Measurements from ENCODE around the gene GPC3. TPM values are rescaled to one million over a fixed set of nuclear protein-coding genes. Genes with fewer than 3 reads are reported as not detected.

The GPC3 gene
- total RNA-seq, 6 experiments from 2014 or later = 0.31 to 6.8 (median 1.8) TPM

DNA sequence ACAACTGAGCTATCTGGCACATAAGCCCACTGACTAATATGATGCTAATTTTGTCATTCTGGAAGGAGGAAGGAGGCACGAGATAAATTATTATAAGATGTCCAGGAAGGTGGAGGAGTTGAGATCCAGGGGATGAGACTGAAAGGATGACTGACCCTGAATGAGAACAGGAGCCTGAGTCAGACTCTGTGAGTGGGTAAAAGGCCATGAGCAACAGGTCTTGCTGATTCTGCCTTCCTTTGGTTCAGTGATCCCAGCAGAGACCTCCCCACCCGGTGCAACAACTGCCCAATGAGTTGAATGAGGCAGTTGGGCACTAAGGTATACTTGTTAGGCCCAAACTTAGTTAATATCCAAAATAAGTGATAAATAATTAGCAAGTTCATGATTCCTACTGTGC lies 332.0 kb downstream of the GPC3 start:
- DNase-seq = no peak
- no peak for ATAC-seq
- H3K27ac ChIP-seq = no peak overlapping the region
- no peaks in the 10 kb centered on the region for H3K27me3 ChIP-seq
- H3K4me3 ChIP-seq = no peak overlapping the region
- no peaks in the 10 kb centered on the region for H3K4me1 ChIP-seq
- WGBS (ENCODE audit: insufficient coverage, low coverage, low lambda C conversion rate, missing lambda C conversion rate) = 38% methylated on average over 2 of the region's 2 CpGs
- H3K36me3 ChIP-seq = no peaks in the 10 kb centered on the region
- intact Hi-C loops (cut with DNase I) = no loop called here
- no peaks in the 10 kb centered on the region for H3K9me3 ChIP-seq
- TF ChIP-seq POLR2A (IDR thresholded peaks at IDR 0.05) = no peak
- TF ChIP-seq, protein P1, sequence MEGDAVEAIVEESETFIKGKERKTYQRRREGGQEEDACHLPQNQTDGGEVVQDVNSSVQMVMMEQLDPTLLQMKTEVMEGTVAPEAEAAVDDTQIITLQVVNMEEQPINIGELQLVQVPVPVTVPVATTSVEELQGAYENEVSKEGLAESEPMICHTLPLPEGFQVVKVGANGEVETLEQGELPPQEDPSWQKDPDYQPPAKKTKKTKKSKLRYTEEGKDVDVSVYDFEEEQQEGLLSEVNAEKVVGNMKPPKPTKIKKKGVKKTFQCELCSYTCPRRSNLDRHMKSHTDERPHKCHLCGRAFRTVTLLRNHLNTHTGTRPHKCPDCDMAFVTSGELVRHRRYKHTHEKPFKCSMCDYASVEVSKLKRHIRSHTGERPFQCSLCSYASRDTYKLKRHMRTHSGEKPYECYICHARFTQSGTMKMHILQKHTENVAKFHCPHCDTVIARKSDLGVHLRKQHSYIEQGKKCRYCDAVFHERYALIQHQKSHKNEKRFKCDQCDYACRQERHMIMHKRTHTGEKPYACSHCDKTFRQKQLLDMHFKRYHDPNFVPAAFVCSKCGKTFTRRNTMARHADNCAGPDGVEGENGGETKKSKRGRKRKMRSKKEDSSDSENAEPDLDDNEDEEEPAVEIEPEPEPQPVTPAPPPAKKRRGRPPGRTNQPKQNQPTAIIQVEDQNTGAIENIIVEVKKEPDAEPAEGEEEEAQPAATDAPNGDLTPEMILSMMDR (IDR thresholded peaks at IDR 0.05) = no peak

DNA sequence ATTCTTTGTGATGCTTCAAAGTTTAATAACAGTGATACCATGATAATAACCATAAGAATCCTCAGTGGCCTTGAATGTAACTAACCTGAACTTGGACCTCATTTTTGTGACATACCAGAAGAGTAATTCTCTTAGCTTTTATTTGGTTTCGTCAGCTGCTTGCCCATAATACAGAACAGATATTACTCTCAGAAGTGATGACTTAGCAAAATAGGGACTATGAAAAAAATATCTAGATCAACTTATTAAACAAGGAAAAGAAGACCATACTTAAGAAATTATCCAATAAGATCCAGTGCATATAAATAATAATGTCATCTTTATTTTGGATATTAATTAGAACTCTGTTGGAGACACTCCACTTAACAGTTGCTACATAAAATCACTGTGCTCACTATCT lies 333.2 kb downstream of the GPC3 start:
- H3K27me3 ChIP-seq = no peaks in the 10 kb centered on the region
- intact Hi-C loops (cut with DNase I) = no loop called here
- H3K36me3 ChIP-seq = no peaks in the 10 kb centered on the region
- DNase-seq = no peak
- no peak for ATAC-seq
- no peaks in the 10 kb centered on the region for H3K9me3 ChIP-seq
- 71% methylated on average over 1 of the region's 1 CpG for WGBS (ENCODE audit: insufficient coverage, low coverage, low lambda C conversion rate, missing lambda C conversion rate)
- TF ChIP-seq, protein P1 (IDR thresholded peaks at IDR 0.05) = no peak
- TF ChIP-seq POLR2A (IDR thresholded peaks at IDR 0.05) = no peak
- no peaks in the 10 kb centered on the region for H3K4me1 ChIP-seq
- H3K4me3 ChIP-seq = no peak overlapping the region
- H3K27ac ChIP-seq = no peak overlapping the region

DNA sequence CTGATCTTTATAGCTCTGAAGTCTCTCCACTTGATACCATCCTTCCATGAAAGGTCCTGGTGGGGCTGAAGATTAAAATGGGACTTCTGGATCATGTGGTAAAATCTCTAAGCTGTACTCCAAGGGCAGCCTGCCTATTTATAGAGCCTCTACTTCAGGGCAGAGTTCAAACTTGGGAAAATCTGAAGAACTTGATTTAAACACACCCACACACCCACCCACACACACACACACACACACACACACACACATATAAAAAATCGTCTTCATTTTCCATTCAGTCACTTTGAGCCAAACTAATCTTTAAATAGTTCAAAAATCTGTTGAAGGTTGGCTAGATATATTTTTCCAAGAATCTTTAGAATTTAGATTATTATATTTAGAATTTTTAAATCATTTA lies 335.2 kb downstream of the GPC3 start:
- intact Hi-C loops (cut with DNase I) = no loop called here
- TF ChIP-seq, protein P1 (IDR thresholded peaks at IDR 0.05) = no peak
- no peak for TF ChIP-seq POLR2A (IDR thresholded peaks at IDR 0.05)
- Histone ChIP-seq H3K36me3 (no peaks in the 10 kb centered on the region), H3K27ac (no peak overlapping the region), H3K9me3 (no peaks in the 10 kb centered on the region), H3K27me3 (no peaks in the 10 kb centered on the region), H3K4me3 (no peak overlapping the region), H3K4me1 (no peaks in the 10 kb centered on the region)
- DNase-seq (no peak), ATAC-seq (no peak)
- WGBS (ENCODE audit: insufficient coverage, low coverage, low lambda C conversion rate, missing lambda C conversion rate) = 50% methylated on average over 1 of the region's 1 CpG

DNA sequence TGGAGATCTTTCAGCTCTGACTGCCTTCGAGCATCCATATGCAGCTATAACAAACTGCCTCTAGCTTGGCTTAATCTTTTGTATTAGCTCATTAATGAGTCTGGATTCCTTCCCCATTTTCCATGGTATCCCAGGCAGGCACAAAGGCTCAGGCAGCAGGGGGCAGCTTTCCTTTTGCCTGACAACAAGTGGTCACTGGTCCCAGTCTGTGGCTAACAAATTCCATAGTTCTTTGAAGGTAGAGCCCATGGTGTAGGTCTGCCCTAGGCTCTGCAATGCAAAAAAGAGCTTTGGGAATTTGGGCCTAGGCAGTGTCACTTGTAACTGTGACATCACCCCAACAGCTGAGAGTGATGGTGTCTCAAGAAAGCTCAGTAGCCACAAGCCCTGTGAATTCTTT lies 335.7 kb downstream of the GPC3 start:
- Histone ChIP-seq H3K27ac (no peak overlapping the region), H3K9me3 (no peaks in the 10 kb centered on the region), H3K4me1 (no peaks in the 10 kb centered on the region), H3K4me3 (no peak overlapping the region), H3K36me3 (no peaks in the 10 kb centered on the region), H3K27me3 (no peaks in the 10 kb centered on the region)
- 43% methylated on average over 1 of the region's 1 CpG for WGBS (ENCODE audit: insufficient coverage, low coverage, low lambda C conversion rate, missing lambda C conversion rate)
- DNase-seq = no peak
- TF ChIP-seq, protein P1 (IDR thresholded peaks at IDR 0.05) = no peak
- no peak for TF ChIP-seq POLR2A (IDR thresholded peaks at IDR 0.05)
- intact Hi-C loops (cut with DNase I) = no loop called here
- ATAC-seq = no peak

DNA sequence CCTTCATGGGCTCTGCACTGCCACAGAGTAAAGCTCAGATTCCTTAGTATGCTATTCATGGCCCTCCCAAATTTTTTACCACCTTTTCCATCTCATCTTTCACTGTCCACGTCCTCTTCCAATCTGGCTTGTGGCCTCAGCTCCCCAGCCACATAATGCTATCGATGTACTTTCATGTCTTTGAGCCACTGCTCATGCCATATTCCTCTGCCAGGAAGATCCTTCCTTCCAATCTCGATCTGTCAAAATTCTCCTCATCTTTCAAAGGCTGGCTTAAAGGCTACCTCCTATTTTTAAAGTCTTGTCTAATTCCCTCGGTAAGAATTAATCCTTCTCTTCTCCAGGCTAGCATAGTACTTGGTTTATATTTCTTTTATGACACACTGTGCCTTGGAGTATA lies 336.8 kb downstream of the GPC3 start:
- no peak for TF ChIP-seq POLR2A (IDR thresholded peaks at IDR 0.05)
- TF ChIP-seq, protein P1 (IDR thresholded peaks at IDR 0.05) = no peak
- Histone ChIP-seq H3K36me3 (no peaks in the 10 kb centered on the region), H3K27me3 (no peaks in the 10 kb centered on the region), H3K9me3 (no peaks in the 10 kb centered on the region), H3K4me3 (no peak overlapping the region), H3K4me1 (no peaks in the 10 kb centered on the region), H3K27ac (no peak overlapping the region)
- ATAC-seq (no peak), DNase-seq (no peak)
- intact Hi-C loops (cut with DNase I) = no loop called here
- WGBS (ENCODE audit: insufficient coverage, low coverage, low lambda C conversion rate, missing lambda C conversion rate) = 34% methylated on average over 4 of the region's 4 CpGs

Measured in right lobe of liver (tissue), 6 donors.